ENCODE measurements around the gene VASH2. TPM values are rescaled to one million over a fixed set of nuclear protein-coding genes. Genes with fewer than 3 reads are reported as not detected.

Gene VASH2
- total RNA-seq, 1 donor from 2014 or later: 2.9 TPM

- TF ChIP-seq CTCF (IDR thresholded peaks at IDR 0.05; ENCODE audit: insufficient read depth, low read length, poor library complexity, severe bottlenecking): no peak
- Histone ChIP-seq H3K36me3 (ENCODE audit: control insufficient read depth, insufficient read depth, low read length) (no peaks in the 10 kb centered on the region), H3K27me3 (ENCODE audit: control insufficient read depth, insufficient read depth, low read length) (no peaks in the 10 kb centered on the region), H3K4me3 (ENCODE audit: low read depth, low read length) (no peak overlapping the region)
- DNase-seq (ENCODE audit: low read depth): no peak
Measured at GRCh38 chr1:212926372-212926771, 24.0 kb upstream of the VASH2 start.

- no peak overlapping the region for H3K4me3 ChIP-seq (ENCODE audit: low read depth, low read length)
- DNase-seq (ENCODE audit: low read depth): no peak
- no peaks in the 10 kb centered on the region for H3K36me3 ChIP-seq (ENCODE audit: control insufficient read depth, insufficient read depth, low read length)
- H3K27me3 ChIP-seq (ENCODE audit: control insufficient read depth, insufficient read depth, low read length): no peaks in the 10 kb centered on the region
- no peak for TF ChIP-seq CTCF (IDR thresholded peaks at IDR 0.05; ENCODE audit: insufficient read depth, low read length, poor library complexity, severe bottlenecking)
Measured at GRCh38 chr1:212928323-212929291, 21.7 kb upstream of the VASH2 start.

GRCh38 chr1:212930986-212931678 lies 19.2 kb upstream of the VASH2 start:
- Histone ChIP-seq H3K4me3 (ENCODE audit: low read depth, low read length) (no peak overlapping the region), H3K36me3 (ENCODE audit: control insufficient read depth, insufficient read depth, low read length) (no peaks in the 10 kb centered on the region), H3K27me3 (ENCODE audit: control insufficient read depth, insufficient read depth, low read length) (no peaks in the 10 kb centered on the region)
- no peak for DNase-seq (ENCODE audit: low read depth)
- no peak for TF ChIP-seq CTCF (IDR thresholded peaks at IDR 0.05; ENCODE audit: insufficient read depth, low read length, poor library complexity, severe bottlenecking)

- no peaks in the 10 kb centered on the region for H3K27me3 ChIP-seq (ENCODE audit: control insufficient read depth, insufficient read depth, low read length)
- H3K4me3 ChIP-seq (ENCODE audit: low read depth, low read length): no peak overlapping the region
- no peaks in the 10 kb centered on the region for H3K36me3 ChIP-seq (ENCODE audit: control insufficient read depth, insufficient read depth, low read length)
- TF ChIP-seq CTCF (IDR thresholded peaks at IDR 0.05; ENCODE audit: insufficient read depth, low read length, poor library complexity, severe bottlenecking): no peak
- DNase-seq (ENCODE audit: low read depth): no peak
Measured at GRCh38 chr1:212933815-212934471, 16.4 kb upstream of the VASH2 start.

GRCh38 chr1:212935387-212935981 lies 14.9 kb upstream of the VASH2 start:
- Histone ChIP-seq H3K36me3 (ENCODE audit: control insufficient read depth, insufficient read depth, low read length) (no peaks in the 10 kb centered on the region), H3K4me3 (ENCODE audit: low read depth, low read length) (no peak overlapping the region), H3K27me3 (ENCODE audit: control insufficient read depth, insufficient read depth, low read length) (no peaks in the 10 kb centered on the region)
- no peak for TF ChIP-seq CTCF (IDR thresholded peaks at IDR 0.05; ENCODE audit: insufficient read depth, low read length, poor library complexity, severe bottlenecking)
- DNase-seq (ENCODE audit: low read depth): no peak
